GM04504 (cell line): ENCODE measurements around the gene PROCA1.
"Not testable (repeated sequence)": the region's sequence is repeated elsewhere in the genome, so short reads cannot be mapped to it uniquely, and the experiment has no call there.

ENCODE experiments used
- DNase-seq: peaks from one replicate; pipeline ENCODE4 v3.0.0-alpha.2; 2012; ENCODE audit warnings: low read depth

The PROCA1 gene

GRCh38 chr17:28669918-28670317 lies 41.8 kb downstream of the PROCA1 start:
- DNase-seq = no peak

DNA sequence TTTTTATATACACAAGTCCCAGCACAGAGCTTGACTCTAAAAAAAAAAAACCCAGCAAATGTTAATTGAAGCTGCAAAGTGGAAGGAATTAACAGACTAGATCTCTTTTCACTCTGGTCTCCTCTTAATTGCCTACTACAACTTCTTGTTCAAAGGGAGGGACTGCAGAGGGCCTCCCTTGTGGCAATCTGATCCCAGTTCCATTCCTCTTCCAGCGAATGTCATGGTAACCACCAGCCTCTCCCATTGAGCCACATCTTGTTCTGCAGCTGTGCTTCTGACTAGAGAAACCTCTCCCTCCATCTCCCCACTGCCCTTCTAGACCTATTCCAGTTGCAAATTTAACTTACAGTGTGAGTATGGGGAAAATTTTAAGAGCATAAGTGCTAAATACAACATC lies 43.8 kb downstream of the PROCA1 start:
- DNase-seq = no peak

DNA sequence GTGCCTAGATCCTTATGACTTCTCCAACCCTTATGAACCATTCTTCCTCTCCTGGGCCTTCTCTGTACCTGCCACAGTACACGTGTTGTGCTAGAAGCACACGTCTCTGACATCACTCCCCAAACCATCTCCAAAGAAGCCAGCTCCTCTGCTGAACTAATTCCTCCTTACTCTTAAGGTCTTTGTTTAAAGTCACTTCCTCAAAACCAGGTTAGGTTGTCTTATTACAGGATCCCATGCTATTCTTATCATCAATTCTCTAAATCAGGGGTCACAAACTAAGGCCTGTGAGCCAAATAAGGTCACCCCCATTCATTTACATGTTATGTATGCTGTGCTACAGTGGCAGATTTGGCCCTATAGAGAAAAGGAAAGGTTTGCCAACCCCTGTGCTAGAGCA lies 45.7 kb downstream of the PROCA1 start:
- DNase-seq = no peak

DNA sequence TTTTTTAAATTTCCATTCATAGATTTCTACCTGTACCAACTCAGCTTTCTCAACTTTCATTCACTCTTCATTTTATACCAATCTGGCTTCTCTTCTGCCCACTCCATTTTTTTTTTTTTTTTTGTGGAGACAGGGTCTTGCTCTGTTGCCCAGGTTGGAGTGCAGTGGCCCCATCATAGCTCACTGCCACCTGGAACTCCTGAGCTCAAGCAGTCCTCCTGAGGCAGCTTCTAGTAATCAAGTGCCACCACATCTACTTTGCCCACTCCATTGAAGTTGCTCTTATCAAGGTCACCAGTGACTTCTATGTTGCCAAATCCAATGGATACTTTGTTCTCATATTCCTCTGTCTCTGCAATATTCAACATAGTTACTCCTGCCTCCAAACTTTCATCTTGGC lies 48.0 kb downstream of the PROCA1 start:
- no peak for DNase-seq

DNA sequence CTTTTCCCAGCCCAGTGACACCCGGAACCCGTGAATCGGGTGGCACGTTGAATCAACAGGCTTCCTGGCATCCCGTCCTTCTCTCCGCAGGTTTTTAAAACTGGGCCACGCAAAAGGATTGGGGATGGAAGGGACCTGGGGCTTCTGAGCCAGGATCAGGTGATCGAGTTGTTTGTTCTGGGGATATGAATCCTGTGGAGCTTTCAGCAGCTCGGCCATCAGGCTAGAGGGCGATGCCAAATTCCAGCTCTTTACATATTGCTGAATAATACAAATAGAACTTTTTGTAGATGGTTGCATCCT lies 49.2 kb downstream of the PROCA1 start:
- DNase-seq = no peak

GRCh38 chr17:28661635-28662526 lies 49.8 kb downstream of the PROCA1 start, which contains the start of the genes SDF2 and SUPT6H:
TSS of gene SDF2 (minus strand) at chr17:28661906. CDS start at chr17:28661876, 30 bp downstream.
TSS of gene SUPT6H (plus strand) at chr17:28662205. CDS start at chr17:28673402, 11,197 bp downstream.
- peak; percentile 62 for DNase-seq

DNA sequence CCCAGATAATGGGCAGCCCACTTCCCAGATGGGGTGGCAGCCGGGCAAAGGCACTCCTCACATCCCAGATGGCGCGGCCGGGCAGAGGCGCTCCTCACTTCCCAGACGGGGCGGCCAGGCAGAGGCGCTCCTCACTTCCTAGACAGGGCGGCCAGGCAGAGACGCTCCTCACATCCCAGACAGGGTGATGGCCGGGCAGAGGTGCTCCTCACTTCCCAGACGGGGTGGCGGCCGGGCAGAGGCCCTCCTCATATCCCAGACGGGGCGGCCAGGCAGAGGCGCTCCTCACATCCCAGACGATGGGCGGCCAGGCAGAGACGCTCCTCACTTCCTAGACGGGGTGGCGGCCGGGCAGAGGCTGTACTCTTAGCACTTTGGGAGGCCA lies 52.2 kb downstream of the PROCA1 start:
- not testable (repeated sequence) for DNase-seq

- DNase-seq = not testable (repeated sequence)
These were observed 52.8 kb downstream of the PROCA1 start for GRCh38 chr17:28658766-28659496.

GRCh38 chr17:28658342-28658741 lies 53.3 kb downstream of the PROCA1 start:
- DNase-seq = not testable (repeated sequence)

DNA sequence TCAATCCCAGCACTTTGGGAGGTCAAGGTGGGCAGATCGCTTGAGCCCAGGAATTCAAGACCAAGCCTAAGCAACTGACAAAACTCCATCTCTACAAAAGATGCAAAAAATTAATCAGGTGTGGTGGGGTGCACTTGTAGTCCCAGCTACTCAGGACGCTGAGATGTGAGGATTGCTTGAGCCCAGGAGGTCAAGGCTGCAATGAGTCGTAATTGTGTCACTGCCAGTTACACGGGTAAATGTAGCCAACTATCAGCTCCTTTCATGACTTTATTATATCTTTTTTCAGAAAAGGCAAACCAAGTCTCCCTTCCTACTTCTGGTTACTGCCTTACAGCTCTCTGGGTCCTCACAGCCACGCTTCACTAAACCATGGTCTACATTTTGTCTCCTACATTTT lies 53.9 kb downstream of the PROCA1 start:
- no peak for DNase-seq

DNA sequence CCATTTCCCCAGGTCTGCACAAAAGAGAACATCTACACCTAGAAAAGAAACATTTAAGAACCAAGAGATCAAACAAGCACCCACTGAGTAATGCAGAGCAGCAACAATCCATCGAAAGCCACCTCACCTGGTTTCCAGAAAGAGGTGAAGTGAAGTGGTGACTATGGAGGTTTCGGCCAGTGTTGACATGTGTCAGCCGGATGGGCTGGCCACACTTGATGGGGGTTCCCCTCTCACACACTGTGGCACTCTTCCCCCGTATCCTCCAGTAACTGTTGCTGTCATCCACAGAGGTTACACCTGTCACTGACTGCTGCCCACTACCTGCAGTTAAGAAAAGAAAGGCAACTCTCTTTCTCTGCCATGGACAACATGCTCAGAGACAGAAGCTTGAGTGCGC lies 56.5 kb downstream of the PROCA1 start:
- DNase-seq = no peak
